Neural progenitor cell (in vitro differentiated cells): Measurements from ENCODE around the gene INSYN2A. TPM values are rescaled to one million over a fixed set of nuclear protein-coding genes. Genes with fewer than 3 reads are reported as not detected.
A peak's percentile ranks its signal among the peaks of the same experiment; 100 is the strongest.

Source experiments
- DNase-seq: peaks from one replicate; pipeline ENCODE4 v3.0.0-alpha.2; 2016; ENCODE audit warnings: low spot score
- H2AFZ ChIP-seq: fragments of 200-600 bp; sonication (generic); replicated peaks from 2 replicates; pipeline ENCODE4 v1.6.1; 2016; ENCODE audit warnings: antibody characterized with exemption
- H3F3A ChIP-seq: fragments of 200-600 bp; sonication (generic); 2 replicates; pipeline ENCODE4 v1.6.1; 2016; ENCODE audit warnings: antibody characterized with exemption, low read depth
- H3K27ac ChIP-seq: fragments of 200-600 bp; sonication (generic); 2 replicates; pipeline ENCODE4 v1.5.1; 2016; ENCODE audit warnings: mild to moderate bottlenecking
- H3K27me3 ChIP-seq: fragments of 200-600 bp; sonication (generic); 2 replicates; pipeline ENCODE4 v1.6.1; 2016; ENCODE audit warnings: mild to moderate bottlenecking, moderate library complexity
- H3K36me3 ChIP-seq: fragments of 200-600 bp; sonication (generic); 2 replicates; pipeline ENCODE4 v1.5.1; 2016
- H3K4me1 ChIP-seq: fragments of 200-600 bp; sonication (generic); 2 replicates; pipeline ENCODE4 v1.6.1; 2016; ENCODE audit warnings: mixed run types
- H3K4me2 ChIP-seq: fragments of 200-600 bp; sonication (generic); 2 replicates; pipeline ENCODE4 v1.6.1; 2016
- H3K4me3 ChIP-seq: fragments of 200-600 bp; sonication (generic); 2 replicates; pipeline ENCODE4 v1.5.1; 2016
- H3K79me2 ChIP-seq: fragments of 200-600 bp; sonication (generic); 2 replicates; pipeline ENCODE4 v1.6.1; 2016; ENCODE audit warnings: low read depth
- H3K9ac ChIP-seq: fragments of 200-600 bp; sonication (generic); 2 replicates; pipeline ENCODE4 v1.6.1; 2016
- H3K9me3 ChIP-seq: fragments of 200-600 bp; sonication (generic); 2 replicates; pipeline ENCODE4 v1.5.1; 2016; ENCODE audit warnings: low read depth
- H4K20me1 ChIP-seq: fragments of 200-600 bp; sonication (generic); 2 replicates; pipeline ENCODE4 v1.6.1; 2016; ENCODE audit warnings: low read depth
- H3K27ac Mint-ChIP-seq: 3 replicates; pipeline ENCODE4 v1.8.0; 2021; ENCODE audit warnings: mixed read lengths
- H3K27me3 Mint-ChIP-seq: 2 replicates; pipeline ENCODE4 v1.8.0; 2022; ENCODE audit warnings: low read depth, mild to moderate bottlenecking, inconsistent platforms, moderate library complexity, mixed read lengths; ENCODE audit not compliant: insufficient read depth
- H3K36me3 Mint-ChIP-seq: 3 replicates; pipeline ENCODE4 v1.8.0; 2021; ENCODE audit warnings: mixed read lengths
- H3K4me1 Mint-ChIP-seq: 3 replicates; pipeline ENCODE4 v1.8.0; 2021; ENCODE audit warnings: mixed read lengths
- H3K4me3 Mint-ChIP-seq: 3 replicates; pipeline ENCODE4 v1.8.0; 2021; ENCODE audit warnings: mild to moderate bottlenecking, moderate library complexity, mixed read lengths
- H3K9me3 Mint-ChIP-seq: 3 replicates; pipeline ENCODE4 v1.8.0; 2020; ENCODE audit warnings: mixed read lengths
- EZH2 ChIP-seq: fragments of 200-600 bp; sonication (generic); IDR thresholded peaks from 2 replicates; pipeline ENCODE4 v1.6.1; 2017; ENCODE audit warnings: antibody characterized with exemption, mild to moderate bottlenecking, moderate library complexity
- EZH2phosphoT487 ChIP-seq: fragments of 200-600 bp; sonication (generic); IDR thresholded peaks from 2 replicates; pipeline ENCODE4 v1.6.1; 2017; ENCODE audit warnings: antibody characterized with exemption
- total RNA-seq: library from RNA; depleted of rRNA; stranded (reverse); fragments of >200 nt; gene quantifications from 2 replicates; pipeline ENCODE4 v1.2.3, GENCODE V29; 2015; ENCODE audit warnings: low replicate concordance
- TF ChIP-seq, protein P1 (sequence below): fragments of 200-600 bp; sonication (generic); IDR thresholded peaks from 2 replicates; pipeline ENCODE4 v1.5.1; 2017; ENCODE audit warnings: antibody characterized with exemption, mild to moderate bottlenecking

Gene INSYN2A, protein sequence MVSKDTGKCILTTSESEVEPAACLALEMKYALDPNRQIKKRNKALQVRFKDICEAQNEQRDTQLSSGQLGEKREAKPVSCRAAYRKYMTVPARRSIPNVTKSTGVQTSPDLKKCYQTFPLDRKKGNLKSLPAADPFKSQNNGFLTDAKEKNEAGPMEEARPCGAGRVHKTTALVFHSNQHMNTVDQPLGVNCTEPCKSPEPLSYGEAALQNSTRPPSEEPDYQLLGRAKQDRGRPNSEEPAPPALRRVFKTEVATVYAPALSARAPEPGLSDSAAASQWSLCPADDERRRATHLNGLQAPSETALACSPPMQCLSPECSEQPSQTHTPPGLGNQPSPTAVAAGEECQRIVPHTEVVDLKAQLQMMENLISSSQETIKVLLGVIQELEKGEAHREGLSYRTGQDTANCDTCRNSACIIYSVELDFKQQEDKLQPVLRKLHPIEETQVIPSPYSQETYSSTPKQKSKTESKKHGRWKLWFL
- total RNA-seq, result not detected in 2 replicates

DNA sequence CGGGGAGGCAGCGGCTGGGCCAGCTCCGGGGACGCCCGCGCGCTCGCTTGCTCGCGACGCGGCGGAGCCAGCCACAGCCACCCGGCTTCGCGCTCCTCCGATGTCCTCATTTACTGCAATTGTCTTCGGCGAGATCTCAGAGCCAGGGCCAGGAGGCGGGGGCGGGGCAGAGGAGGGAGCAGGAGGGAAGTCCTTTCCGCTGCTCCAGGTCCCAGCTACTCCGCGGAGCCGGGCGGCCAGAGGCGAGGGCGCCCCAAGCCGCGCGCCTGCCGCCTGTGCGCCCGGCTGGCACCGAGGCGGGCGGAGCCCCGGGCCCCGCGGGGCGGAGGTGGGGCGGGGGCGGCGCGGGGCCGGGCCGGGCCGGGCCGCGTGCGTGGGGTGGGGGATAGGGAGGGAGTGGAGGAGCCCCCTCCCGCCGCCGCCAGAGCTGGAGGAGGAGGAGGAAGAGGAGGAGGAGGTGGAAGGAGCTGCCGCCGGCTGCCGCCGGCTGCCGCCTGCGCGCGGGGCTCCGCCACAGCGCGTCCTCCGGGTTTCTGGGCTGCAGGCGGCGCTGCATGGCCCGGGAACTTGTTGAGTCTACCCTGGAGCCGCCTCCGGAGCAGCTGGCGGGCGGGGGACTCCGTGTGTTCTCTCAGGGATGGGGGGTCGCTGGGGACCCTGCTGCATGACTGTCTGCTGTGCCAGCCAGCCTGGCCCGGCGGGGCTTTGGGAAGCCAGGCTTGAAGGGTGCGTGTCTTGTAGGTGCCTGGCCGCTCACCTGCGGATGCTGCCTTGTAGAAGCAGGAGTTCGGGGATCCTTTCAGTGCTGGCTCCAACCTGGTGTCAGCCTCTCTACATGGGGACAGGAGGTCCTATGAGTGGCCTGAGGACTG lies at the start of gene INSYN2A:
TSS of gene INSYN2A (minus strand) at position 310 of the 872 bp plus-strand sequence. CDS start 20,196 bp downstream, outside the sequence.
- Mint-ChIP-seq H3K27ac (no peak within 1 kb of the TSS), H3K4me1 (peaks cover 19% of the 10 kb centered on the region), H3K9me3 (no peaks in the 10 kb centered on the region), H3K4me3 (peak within 1 kb of the TSS; percentile 89), H3K27me3 (peaks cover 20% of the 10 kb centered on the region), H3K36me3 (no peaks in the 10 kb centered on the region)
- TF ChIP-seq EZH2phosphoT487, result no peak
- TF ChIP-seq, protein P1, sequence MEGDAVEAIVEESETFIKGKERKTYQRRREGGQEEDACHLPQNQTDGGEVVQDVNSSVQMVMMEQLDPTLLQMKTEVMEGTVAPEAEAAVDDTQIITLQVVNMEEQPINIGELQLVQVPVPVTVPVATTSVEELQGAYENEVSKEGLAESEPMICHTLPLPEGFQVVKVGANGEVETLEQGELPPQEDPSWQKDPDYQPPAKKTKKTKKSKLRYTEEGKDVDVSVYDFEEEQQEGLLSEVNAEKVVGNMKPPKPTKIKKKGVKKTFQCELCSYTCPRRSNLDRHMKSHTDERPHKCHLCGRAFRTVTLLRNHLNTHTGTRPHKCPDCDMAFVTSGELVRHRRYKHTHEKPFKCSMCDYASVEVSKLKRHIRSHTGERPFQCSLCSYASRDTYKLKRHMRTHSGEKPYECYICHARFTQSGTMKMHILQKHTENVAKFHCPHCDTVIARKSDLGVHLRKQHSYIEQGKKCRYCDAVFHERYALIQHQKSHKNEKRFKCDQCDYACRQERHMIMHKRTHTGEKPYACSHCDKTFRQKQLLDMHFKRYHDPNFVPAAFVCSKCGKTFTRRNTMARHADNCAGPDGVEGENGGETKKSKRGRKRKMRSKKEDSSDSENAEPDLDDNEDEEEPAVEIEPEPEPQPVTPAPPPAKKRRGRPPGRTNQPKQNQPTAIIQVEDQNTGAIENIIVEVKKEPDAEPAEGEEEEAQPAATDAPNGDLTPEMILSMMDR, result peak; percentile 51
- Histone ChIP-seq H3K27me3 (peaks cover 66% of the 10 kb centered on the region), H3K9ac (no peak within 1 kb of the TSS), H3F3A (peaks cover 9% of the 10 kb centered on the region), H3K79me2 (no peaks in the 10 kb centered on the region), H2AFZ (no peak within 1 kb of the TSS), H3K36me3 (no peaks in the 10 kb centered on the region), H3K4me1 (peaks cover 18% of the 10 kb centered on the region), H3K4me2 (peak within 1 kb of the TSS; percentile 90), H3K27ac (no peak within 1 kb of the TSS), H3K4me3 (peak within 1 kb of the TSS; percentile 62), H3K9me3 (no peaks in the 10 kb centered on the region), H4K20me1 (peaks cover 56% of the 10 kb centered on the region)
- peak; percentile 85 for DNase-seq

DNA sequence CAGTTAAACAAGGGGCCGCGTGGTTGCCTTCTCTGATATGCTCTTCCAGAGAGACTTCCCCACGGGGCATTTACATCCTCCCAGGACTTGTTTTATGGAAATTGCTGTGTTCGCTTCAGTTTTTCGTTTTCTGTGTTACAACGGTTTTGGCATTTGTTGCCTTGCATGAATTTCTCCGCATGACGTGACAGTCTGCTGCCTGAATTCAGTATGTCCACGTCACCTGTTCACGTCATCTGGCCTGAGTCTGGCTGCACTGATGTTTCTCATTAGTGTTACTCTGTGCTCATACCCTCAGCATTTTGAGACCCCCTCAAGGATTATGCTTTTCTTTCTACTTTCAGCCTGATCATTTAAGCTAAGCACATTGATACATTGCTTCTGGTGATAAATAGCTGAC lies 49.1 kb upstream of the INSYN2A start:
- no peaks in the 10 kb centered on the region for H3K27me3 ChIP-seq
- no peaks in the 10 kb centered on the region for H3K9me3 ChIP-seq
- H3K27ac Mint-ChIP-seq, result no peak overlapping the region
- peaks cover 2% of the 10 kb centered on the region for H4K20me1 ChIP-seq
- peaks cover 18% of the 10 kb centered on the region for H3K36me3 Mint-ChIP-seq
- peaks cover 3% of the 10 kb centered on the region for H3K36me3 ChIP-seq
- H3K27me3 Mint-ChIP-seq, result peaks cover 4% of the 10 kb centered on the region
- no peaks in the 10 kb centered on the region for H3F3A ChIP-seq
- DNase-seq, result no peak
- no peak overlapping the region for H3K27ac ChIP-seq
- peaks cover 4% of the 10 kb centered on the region for H3K9me3 Mint-ChIP-seq
- no peak overlapping the region for H3K4me2 ChIP-seq
- H2AFZ ChIP-seq, result no peak overlapping the region
- H3K9ac ChIP-seq, result no peak overlapping the region
- peaks cover 2% of the 10 kb centered on the region for H3K4me1 Mint-ChIP-seq
- no peak overlapping the region for H3K4me3 ChIP-seq
- no peak overlapping the region for H3K4me3 Mint-ChIP-seq
- H3K4me1 ChIP-seq, result no peaks in the 10 kb centered on the region
- TF ChIP-seq EZH2, result no peak
- TF ChIP-seq, protein P1, result no peak
- no peak for TF ChIP-seq EZH2phosphoT487
- no peaks in the 10 kb centered on the region for H3K79me2 ChIP-seq

- H3K36me3 ChIP-seq, result no peaks in the 10 kb centered on the region
- H3K9ac ChIP-seq, result no peak overlapping the region
- no peak overlapping the region for H3K27ac Mint-ChIP-seq
- no peak overlapping the region for H3K27ac ChIP-seq
- H2AFZ ChIP-seq, result no peak overlapping the region
- no peaks in the 10 kb centered on the region for H3F3A ChIP-seq
- no peak overlapping the region for H3K4me3 Mint-ChIP-seq
- H3K27me3 Mint-ChIP-seq, result peaks cover 4% of the 10 kb centered on the region
- H3K27me3 ChIP-seq, result no peaks in the 10 kb centered on the region
- DNase-seq, result peak; percentile 75
- H3K4me1 ChIP-seq, result no peaks in the 10 kb centered on the region
- H3K9me3 Mint-ChIP-seq, result no peaks in the 10 kb centered on the region
- H3K4me2 ChIP-seq, result no peak overlapping the region
- H3K79me2 ChIP-seq, result no peaks in the 10 kb centered on the region
- no peak overlapping the region for H3K4me3 ChIP-seq
- H3K4me1 Mint-ChIP-seq, result peaks cover 2% of the 10 kb centered on the region
- peaks cover 2% of the 10 kb centered on the region for H4K20me1 ChIP-seq
- no peak for TF ChIP-seq EZH2phosphoT487
- TF ChIP-seq EZH2, result no peak
- TF ChIP-seq, protein P1, result peak; percentile 82
- peaks cover 8% of the 10 kb centered on the region for H3K36me3 Mint-ChIP-seq
- no peaks in the 10 kb centered on the region for H3K9me3 ChIP-seq
These were observed 47.3 kb upstream of the INSYN2A start for GRCh38 chr10:127243490-127244272.
